GM21737 (cell line): ENCODE measurements around the gene VANGL1.
"Not testable (repeated sequence)": the region's sequence is repeated elsewhere in the genome, so short reads cannot be mapped to it uniquely, and the experiment has no call there.

Source experiments
- ATAC-seq: cut with Tn5 transposase; IDR thresholded peaks from one replicate; pipeline ENCODE4 v1.9.1; 2021; ENCODE audit warnings: mild to moderate bottlenecking, moderate library complexity; ENCODE audit not compliant: unreplicated experiment

Gene VANGL1

GRCh38 chr1:115641762-115642167, at the start of gene VANGL1:
Gene VANGL1 (plus strand): TSS chr1:115641970. CDS start chr1:115651414, 9,444 bp downstream.
- peak; percentile 61 for ATAC-seq

DNA sequence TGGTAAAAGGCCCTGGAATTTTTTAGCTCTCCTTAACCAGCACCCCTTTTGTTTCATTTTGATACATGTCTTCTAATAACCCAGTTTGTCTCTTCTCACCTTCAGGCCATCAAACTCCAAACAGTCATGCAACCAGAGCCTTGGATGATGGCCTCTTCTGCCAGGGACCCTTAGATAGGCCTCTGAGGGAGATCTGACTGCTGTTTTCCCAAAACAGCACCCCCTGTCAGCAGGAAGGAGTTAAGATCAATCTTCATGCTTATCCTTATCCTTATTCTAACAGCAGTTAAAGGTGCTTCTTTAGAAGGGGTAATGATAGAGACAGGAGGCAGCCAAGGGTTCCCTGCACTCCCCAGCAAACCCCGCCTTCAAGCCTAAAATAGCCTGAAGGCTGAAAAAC, 49.5 kb upstream of the VANGL1 start:
- no peak for ATAC-seq

- no peak for ATAC-seq
Observed at GRCh38 chr1:115593365-115594259, 48.2 kb upstream of the VANGL1 start.

DNA sequence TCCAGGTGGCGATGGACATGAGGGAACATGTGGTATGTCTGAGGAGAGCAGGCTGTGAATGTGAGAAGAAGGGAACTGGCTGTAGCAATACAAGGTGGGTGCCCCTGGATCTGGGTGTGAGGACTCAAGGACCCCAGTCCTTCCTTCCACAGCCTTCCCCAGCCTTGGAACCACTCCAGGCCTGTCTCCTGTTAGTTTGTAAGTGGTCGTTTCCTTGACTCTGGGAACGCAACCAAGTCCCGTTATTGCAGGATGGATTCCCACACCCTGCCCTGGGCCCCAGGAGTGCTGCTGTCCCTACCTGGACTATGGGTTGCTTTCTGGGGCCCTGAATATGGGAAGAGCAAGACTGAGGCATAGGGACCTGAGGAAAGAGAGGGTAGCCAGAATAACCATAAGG, 47.2 kb upstream of the VANGL1 start:
- no peak for ATAC-seq

DNA sequence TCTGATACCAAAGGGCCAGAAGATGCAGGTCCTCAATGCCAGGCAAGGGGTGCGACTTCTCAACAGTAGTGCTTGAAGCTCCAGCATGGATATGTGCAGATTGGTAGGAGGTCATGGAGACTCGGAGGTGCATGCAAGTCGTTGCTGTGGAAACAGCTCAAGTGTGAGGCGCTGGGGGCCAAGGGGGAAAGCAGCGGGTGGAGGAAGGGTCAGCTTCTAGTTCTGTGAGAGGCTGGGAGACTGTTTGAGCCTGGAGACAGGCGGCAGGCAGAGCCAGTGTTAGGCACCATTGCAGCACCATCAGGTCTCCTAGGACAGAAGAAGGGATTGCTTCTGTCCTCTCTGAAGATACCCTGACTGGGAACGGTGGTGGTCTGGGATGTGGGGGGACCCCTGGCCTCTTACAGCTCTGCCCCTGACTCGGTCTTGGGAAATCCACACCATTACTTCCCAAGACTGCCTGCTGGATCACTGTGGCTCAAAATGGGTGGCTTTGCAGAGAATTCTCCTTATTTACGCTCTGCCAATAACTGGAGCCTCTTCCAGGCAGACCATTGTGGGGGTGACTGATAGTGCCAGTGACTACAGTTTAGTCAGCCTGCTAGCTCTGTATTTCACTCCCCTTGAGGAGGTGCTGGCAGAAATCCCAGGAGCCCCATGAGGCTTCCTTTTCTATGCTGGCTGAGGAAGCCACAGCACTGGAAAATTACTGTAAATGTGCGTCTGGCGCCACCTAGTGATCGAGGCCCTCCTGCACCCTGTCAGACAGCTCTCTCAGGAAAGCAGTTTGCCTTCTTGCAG, 46.3 kb upstream of the VANGL1 start:
- ATAC-seq = no peak

DNA sequence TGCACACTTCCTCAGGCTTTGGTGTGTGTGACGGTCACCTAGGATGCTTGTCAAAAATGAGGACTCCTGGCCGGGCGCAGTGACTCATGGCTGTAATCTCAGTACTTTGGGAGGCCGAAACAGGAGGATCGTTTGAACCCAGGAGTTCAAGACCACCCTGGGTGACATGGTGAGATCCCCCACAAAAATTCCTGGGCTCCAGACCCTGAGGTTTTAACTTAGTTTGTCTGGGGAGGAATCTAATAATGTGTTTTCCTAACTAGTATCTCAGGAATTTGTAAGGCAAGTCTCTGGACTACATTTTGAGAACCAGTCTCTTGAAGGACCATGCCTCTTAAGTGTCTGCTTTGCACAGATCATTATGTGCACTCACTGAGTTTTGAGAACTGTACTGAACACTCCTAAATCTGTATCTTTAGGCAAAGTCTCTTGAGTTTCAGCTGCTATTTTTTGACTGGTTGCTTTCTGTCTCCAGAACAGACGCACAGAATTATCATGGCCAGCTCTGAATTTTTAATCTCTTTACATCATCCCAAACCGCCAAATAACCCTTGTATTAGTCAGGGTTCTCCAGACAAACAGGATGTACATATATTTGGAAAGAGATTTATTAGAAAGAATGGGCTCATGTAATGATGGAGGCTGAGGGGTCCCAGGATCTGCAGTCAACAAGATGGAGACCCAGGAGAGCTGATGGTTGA, 45.5 kb upstream of the VANGL1 start:
- ATAC-seq = no peak

DNA sequence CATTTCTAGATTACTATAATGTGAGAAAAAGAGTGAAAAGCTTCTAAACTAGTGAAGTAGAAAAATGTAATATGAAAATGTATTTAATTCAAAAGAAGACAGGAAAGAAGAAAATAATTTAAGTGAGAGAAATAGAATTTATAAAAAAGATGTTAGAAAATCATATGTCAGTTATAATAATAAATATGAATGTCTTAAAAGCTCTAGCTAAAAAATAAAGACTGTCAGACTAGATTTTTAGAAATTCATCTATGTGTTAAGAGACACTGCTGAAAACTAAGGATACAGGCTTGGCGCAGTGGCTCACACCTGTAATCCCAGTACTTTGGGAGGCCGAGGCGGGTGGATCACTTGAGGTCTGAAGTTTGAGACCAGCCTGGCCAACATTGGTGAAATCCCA, 37.3 kb upstream of the VANGL1 start:
- ATAC-seq = no peak

DNA sequence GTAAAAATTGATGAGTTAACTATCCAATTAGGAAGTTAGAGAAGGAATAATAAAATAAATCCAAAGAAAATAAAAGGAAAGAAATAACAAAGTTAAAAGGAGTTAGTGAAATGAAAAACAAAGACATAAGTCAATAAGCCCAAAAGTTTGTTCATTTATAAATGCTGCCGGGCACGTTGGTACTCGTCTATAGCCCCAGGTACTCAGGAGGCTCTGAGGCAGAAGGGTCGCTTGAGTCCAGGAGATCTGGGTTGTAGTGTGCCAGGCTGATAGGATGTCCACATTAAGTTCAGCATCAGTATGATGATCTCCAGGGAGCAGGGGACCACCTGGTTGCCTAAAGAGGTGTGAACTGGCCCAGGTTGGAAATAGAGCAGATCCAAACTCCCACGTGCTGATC, 35.5 kb upstream of the VANGL1 start:
- no peak for ATAC-seq

DNA sequence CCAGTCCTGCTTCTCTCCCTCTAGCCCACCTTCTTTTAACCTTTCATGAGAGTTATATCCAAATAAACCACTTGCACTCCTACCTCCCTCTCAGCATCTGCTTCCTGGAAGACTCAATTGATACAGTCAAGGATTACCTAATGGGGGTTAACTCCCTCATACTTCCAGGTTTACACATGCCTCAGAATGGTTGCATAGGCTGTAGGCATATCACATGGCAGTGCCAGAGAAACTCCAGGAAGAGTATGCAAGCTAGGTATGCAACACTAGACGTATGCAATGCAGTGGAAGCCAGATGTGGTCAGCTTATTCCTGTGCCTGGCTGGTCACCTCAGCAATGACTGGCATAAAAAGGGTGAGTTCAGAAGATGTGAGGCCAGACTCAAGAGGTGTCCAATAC, 32.7 kb upstream of the VANGL1 start:
- no peak for ATAC-seq

DNA sequence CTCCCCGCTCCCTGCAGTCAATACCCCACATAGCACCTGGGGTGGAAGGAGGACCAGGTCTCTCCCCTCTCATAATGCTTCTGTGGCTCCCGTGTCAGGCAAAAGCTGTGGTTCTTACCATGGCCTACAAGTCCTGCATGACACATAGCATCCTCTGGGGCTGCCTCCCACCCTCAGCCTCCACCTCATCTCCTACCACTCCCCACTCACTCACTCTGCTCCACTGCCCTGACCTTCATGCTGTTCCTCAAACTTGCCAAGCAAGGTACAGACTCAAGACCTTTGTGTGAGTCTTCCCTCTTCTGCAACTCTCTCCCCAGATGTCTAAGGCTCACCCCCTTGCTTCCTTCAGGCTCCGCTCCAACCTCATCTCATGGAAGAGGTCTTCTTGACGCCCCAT, 28.0 kb upstream of the VANGL1 start:
- ATAC-seq = no peak

DNA sequence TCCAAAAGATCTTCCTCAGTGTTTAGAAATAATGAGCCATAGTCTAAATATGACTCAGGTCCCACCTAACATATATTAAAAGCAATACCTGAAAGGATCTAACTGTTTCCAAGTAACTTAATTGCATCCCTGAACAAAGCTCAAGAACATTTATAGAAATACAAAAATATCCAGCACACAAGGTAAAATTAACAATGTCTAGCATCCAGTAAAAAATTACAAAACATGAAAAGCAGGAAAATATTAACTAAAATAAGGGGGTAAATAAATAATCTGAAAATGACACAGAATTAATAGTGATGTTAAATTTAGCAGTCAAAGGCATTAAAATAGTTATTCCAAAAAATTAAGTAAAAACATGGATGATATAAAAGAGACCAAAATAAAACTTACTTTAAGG, 21.3 kb upstream of the VANGL1 start:
- no peak for ATAC-seq

DNA sequence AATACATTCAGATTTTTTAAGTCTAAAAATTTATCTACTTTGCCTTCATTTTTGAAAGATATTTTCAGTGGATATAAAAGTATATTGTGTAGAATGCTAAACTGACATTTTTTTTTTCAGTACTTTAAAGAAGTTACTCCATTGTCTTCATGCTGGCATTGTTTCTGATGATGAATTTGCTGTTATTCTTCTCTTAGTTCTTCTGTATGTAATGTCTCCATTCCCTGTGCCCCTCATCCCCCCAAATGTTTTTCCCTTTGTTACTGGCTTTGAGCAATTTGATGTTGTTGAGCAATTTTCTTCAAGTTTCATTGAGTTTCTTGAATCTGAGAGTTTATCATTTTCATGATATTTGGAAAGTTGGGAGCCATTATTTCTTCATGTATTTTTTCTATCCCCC, 20.8 kb upstream of the VANGL1 start:
- ATAC-seq = no peak

DNA sequence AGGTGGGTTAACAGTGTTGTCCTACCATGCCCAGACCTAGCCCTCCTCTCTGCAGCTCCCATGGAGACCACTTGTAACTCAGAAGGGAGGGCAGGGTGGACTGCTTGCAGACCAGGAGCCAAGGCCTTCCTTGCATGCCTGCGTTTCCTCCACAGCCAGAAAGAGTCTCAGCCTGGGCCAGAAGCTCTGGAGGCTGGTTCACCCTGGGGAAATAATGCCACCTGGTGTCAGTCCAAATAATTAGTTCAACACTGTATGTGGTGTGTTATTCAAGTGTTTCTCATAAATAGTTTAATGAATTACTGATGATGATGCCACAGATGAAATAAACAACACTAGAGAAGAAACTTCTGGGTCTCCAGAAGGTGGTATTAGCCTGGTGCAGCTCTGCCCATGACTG, 16.9 kb upstream of the VANGL1 start:
- no peak for ATAC-seq

DNA sequence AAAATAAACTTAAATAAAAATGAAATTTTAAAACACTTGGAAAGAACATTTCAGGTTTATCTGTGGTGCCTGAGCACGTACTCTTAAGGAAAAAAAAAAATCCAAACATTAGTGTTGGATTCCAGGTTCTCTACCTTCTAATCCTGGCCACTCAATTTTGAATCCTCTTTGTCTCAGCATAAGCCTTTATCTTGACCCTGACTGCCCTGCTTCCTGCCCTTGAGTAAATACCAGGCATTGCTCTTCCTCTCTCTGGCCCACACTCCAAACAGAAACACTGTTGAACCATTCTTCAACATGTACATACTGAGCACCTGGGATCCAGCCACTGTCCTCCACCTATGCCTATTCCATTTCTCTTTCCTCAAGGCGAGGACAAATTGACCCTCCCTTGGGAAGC, 11.4 kb upstream of the VANGL1 start:
- ATAC-seq = no peak

DNA sequence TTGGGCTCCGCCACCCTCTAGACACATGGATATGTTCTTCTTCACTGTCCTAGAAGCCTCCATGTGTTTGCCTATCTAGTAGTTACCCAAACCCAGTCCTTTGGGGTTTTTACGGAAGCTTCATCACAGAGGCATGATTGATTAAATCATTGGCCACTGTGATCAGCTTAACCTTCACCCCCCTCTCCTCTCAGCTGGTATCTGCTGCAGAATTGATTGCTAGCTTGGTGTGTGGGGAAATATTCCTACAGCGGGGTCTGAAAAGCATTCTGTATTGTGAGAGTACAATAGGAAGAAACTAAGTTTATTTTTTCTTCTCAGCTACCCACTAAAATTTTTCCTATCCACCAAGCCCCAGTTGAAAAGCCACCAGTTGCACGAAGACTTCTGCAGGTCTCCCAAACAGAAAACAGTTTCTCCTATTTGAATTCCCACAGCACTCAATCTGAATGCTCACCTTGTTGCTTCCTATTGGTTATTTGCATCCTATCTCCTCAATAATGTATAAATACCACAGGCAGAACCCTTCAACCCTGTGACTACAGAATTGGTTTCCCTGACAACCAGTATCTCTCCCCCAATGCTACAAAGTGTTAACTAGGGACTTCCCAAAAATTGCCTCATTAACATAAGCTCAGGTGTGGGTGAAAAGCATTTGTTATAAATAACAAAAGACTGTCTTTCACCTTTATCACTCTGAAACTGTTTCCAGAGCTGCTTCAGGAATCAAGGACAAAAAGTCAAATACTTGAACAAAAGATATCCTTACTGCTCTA, 9.3 kb upstream of the VANGL1 start:
- ATAC-seq = no peak

GRCh38 chr1:115633606-115634005, 8.2 kb upstream of the VANGL1 start:
- not testable (repeated sequence) for ATAC-seq

DNA sequence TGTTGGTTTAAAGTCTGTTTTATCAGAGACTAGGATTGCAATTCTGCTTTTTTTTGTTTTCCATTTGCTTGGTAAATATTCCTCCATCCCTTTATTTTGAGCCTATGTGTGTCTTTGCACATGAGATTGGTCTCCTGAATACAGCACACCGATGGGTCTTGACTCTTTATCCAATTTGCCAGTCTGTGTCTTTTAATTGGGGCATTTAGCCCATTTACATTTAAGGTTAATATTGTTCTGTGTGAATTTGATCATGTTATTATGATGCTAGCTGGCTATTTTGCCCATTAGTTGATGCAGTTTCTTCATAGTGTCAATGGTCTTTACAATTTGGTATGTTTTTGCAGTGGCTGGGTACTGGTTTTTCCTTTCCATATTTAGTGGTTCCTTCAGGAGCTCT, 4.5 kb upstream of the VANGL1 start:
- not testable (repeated sequence) for ATAC-seq

DNA sequence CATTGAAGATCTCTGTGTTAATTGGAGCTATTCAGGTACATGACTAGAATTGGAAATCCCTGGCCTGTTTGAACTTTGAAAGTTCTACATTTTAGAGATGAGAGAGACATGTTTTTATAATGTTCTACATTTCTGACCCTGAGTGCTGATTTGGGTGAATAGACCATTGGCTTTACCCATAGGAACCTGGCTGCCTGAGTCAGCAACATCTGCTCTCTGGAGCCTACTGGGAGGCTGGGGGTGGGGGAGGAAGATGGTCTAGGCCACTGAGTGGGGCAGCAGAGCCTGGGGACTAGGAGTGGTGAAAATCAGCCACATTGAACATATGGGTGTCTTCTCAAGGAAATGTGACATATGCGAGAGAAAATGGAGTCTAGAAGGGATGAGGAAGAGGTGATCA, 1.4 kb upstream of the VANGL1 start:
- ATAC-seq = no peak

GRCh38 chr1:115642168-115643072, 650 bp downstream of the VANGL1 start:
- peak; percentile 51 for ATAC-seq

GRCh38 chr1:115643225-115643624, 1.5 kb downstream of the VANGL1 start:
- ATAC-seq = no peak
